Prostate gland (tissue), 2 donors: ENCODE measurements around the gene SNAP29.

Source experiments
- POLR2A ChIP-seq: fragments of 450-650 bp; IDR thresholded peaks from one replicate; pipeline ENCODE4 v1.6.1; 2016; ENCODE audit warnings: antibody characterized with exemption, mild to moderate bottlenecking
- TF ChIP-seq, protein P1 (sequence below), 4 experiments: fragments of 200-600 bp in 2 of 4; fragments of 450-650 bp in 2 of 4; sonication (generic) in 2 of 4; IDR thresholded peaks; 1 replicate in 3 of 4; 2 replicates in 1 of 4; pipeline ENCODE4 v1.5.1; 2016 to 2019; ENCODE audit warnings: antibody characterized with exemption in 4 of 4, mild to moderate bottlenecking in 2 of 4, moderate library complexity in 2 of 4

DNA sequence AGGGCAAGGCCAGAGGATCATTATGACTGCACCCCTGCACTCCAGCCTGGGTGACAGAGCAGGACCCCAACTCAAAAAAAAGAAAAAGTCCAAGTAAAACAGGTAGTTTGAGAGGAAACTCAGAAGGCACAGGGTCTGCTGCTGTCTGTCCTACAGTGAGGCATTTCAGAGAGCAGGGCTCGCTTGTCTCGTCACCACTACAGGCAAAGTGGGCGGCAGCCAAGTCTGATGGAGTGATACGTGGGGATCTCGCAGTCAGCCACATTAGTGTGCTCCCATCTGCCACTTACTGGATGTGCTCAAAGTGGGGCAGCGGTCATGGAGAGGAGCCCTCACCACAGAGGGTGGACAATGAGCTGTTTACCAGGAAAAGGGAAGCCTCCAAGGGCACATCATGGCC is 42.2 kb upstream of the SNAP29 start:
- no peak for TF ChIP-seq POLR2A
- TF ChIP-seq, protein P1, sequence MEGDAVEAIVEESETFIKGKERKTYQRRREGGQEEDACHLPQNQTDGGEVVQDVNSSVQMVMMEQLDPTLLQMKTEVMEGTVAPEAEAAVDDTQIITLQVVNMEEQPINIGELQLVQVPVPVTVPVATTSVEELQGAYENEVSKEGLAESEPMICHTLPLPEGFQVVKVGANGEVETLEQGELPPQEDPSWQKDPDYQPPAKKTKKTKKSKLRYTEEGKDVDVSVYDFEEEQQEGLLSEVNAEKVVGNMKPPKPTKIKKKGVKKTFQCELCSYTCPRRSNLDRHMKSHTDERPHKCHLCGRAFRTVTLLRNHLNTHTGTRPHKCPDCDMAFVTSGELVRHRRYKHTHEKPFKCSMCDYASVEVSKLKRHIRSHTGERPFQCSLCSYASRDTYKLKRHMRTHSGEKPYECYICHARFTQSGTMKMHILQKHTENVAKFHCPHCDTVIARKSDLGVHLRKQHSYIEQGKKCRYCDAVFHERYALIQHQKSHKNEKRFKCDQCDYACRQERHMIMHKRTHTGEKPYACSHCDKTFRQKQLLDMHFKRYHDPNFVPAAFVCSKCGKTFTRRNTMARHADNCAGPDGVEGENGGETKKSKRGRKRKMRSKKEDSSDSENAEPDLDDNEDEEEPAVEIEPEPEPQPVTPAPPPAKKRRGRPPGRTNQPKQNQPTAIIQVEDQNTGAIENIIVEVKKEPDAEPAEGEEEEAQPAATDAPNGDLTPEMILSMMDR (IDR thresholded peaks at IDR 0.05) = no peak
